ENCODE data around the gene PLK1. TPM values are rescaled to one million over a fixed set of nuclear protein-coding genes. Genes with fewer than 3 reads are reported as not detected.

PLK1 gene
- total and polyA plus RNA-seq, 2 of the 13 experiments (the other 11 are each of a cell fraction or from before 2014, with no cell fraction given) = 71.5 to 76.3 TPM

GRCh38 chr16:23704772-23705516 is 26.3 kb downstream of the PLK1 start (continued):
- TF ChIP-seq KDM5B (CRISPR knock-in tag; IDR thresholded peaks at IDR 0.05; ENCODE audit: borderline replicate concordance) (no peak), RNF219 (CRISPR knock-in tag; IDR thresholded peaks at IDR 0.05) (no peak), ZSCAN29 (CRISPR knock-in tag; conservative IDR thresholded peaks at IDR 0.05) (no peak), ZNF350 (CRISPR knock-in tag; IDR thresholded peaks at IDR 0.05; ENCODE audit: borderline replicate concordance, low read depth) (no peak; the same call in 1 of the 2 replicates), MTF2 (CRISPR knock-in tag; IDR thresholded peaks at IDR 0.05; ENCODE audit: borderline replicate concordance) (no peak), ZNF580 (CRISPR knock-in tag; IDR thresholded peaks at IDR 0.05; ENCODE audit: borderline replicate concordance, low read depth) (no peak), ATF3 (CRISPR knock-in tag; IDR thresholded peaks at IDR 0.05) (no peak), BCLAF1 (IDR thresholded peaks at IDR 0.05) (no peak), FOXK1 (CRISPR knock-in tag; IDR thresholded peaks at IDR 0.05; ENCODE audit: borderline replicate concordance, low read depth) (no peak), ZNF710 (CRISPR knock-in tag; IDR thresholded peaks at IDR 0.05; ENCODE audit: borderline replicate concordance) (no peak), KLF6 (CRISPR knock-in tag; IDR thresholded peaks at IDR 0.05) (no peak), ZNF292 (CRISPR knock-in tag; IDR thresholded peaks at IDR 0.05; ENCODE audit: borderline replicate concordance, low read depth) (peak; percentile 31; the same call in 1 of the 2 replicates), RBM39 (IDR thresholded peaks at IDR 0.05; ENCODE audit: low read depth, low read length, poor library complexity, severe bottlenecking) (no peak), ZNF124 (CRISPR knock-in tag; IDR thresholded peaks at IDR 0.05) (no peak), NFKB2 (CRISPR knock-in tag; IDR thresholded peaks at IDR 0.05; ENCODE audit: borderline replicate concordance) (0 out of 2 replicates have a peak, but pooled peaks have one; percentile 7), SAFB2 (CRISPR knock-in tag; IDR thresholded peaks at IDR 0.05; ENCODE audit: borderline replicate concordance, low read depth) (no peak), GPBP1L1 (CRISPR knock-in tag; IDR thresholded peaks at IDR 0.05) (no peak), MZF1 (CRISPR knock-in tag; IDR thresholded peaks at IDR 0.05; ENCODE audit: borderline replicate concordance) (no peak), ARHGAP35 (CRISPR knock-in tag; IDR thresholded peaks at IDR 0.05; ENCODE audit: borderline replicate concordance) (no peak; the same call in 1 of the 2 replicates)

All from HepG2 (cell line).